Hematopoietic multipotent progenitor cell treated with erythropoietin and hydrocortisone succinate and interleukin-3 and kit ligand, for 4 days (in vitro differentiated cells): Measurements from ENCODE around the gene DGKD.

Source experiments
- DNase-seq: peaks from one replicate; pipeline ENCODE4 v3.0.0-alpha.2; 2015

DGKD gene

DNA sequence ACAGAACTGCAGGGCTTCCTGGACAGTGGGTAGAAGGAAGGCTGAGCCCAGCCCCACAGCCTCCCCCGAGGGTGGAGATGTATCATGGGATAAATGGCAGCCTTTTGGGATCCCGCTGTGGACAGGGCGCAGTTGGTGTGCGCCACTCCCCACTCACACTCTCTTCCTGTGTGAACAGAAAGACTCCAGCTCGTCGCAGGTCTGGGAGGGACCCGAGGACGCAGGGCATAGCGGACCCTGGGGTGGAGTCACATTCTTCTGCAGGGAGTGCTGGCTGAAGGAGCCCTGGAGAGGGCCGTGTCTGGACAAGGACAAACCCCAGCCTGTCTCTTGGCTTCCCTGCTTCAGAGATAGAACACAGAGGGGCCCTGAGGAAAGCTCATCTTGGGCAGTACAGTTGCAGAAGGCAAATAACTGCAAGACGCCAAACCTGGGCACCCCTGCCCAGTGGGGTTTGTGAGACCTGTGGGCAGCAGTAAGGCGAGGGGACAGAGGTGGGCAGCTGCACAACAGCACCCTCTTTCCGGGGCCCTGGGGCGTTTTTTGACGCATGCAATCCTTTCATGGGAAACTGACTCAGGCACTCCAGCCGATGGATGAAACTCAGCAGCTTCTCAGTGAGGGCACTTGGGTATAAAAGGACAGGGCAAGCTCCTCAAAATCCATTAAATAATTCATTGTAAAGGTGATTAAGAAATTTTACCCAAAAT is 110.4 kb downstream of the DGKD start:
- no peak for DNase-seq

DNA sequence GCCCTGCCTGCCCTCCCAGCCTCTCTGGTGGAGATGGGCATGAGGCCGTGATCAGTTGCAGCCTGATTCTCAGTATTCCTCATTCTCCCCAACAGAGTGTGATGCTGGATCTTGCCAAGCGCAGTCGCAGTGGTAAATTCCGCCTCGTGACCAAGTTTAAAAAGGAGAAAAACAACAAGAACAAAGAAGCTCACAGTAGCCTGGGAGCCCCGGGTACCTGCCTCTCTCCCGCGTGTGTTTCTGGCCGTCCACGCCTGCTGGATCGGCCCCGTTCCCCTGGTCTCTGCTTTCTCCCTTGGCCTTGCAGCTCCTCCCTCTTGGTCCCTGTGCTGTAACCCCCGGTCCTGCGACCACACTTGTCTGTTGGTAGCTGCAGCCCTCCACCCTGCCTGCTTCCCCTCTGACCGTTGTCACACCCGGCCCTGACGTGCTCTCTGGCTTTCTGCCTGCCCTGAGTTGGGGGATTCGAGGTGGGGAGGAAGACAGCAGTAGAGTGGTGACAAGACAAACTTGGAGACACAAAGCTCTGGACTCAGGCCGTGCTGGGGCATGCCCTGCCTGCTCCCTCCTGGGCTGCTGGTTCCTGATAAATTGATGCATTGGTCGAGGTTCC is 112.8 kb downstream of the DGKD start:
- DNase-seq: no peak

DNA sequence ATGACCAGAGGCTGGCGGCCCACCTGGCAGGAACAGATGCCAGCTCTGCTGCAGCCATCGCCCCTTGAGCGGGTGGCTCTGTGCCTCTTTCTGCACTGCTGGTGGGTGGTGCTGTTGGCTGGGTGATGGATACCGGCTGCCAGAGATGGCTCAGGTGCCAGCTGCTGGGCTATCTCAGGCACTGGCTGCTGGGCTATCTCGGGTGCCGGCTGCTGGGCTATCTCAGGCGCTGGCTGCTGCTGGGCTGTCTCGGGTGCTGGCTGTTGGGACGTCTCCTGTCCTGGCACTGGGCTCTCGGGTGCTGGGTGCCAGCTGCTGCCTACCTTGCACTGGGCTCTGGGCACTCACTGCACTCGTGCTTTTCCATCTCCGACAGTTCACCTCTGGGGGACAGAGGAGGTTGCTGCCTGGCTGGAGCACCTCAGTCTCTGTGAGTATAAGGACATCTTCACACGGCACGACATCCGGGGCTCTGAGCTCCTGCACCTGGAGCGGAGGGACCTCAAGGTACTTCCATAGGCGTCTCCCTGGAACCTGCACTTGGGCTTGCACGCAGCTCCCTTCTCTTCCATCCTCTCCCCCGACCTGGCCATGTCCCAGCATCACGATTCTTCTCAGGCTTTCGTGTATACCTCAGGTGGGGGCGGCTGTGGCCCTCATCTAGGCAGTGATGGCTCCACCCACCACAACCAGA is 113.9 kb downstream of the DGKD start:
- DNase-seq: no peak

DNA sequence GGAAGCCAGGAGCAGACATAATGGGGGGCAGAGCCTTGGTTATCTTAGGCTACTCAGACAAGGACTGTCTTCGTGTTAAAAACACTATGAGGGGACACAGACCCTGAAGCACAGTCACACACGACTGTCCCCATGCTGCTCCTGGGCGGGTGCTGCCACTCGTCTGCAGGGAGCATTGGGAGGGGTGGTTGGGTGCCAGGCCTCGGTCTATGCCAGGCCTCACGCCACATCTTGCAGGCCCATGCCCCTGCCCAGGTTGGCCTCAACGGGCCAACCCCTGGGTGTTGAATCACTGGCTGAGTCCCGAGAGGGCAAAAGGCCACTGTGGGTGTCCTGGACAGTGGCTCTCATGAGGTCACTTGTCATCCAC is 114.4 kb downstream of the DGKD start:
- DNase-seq: no peak

DNA sequence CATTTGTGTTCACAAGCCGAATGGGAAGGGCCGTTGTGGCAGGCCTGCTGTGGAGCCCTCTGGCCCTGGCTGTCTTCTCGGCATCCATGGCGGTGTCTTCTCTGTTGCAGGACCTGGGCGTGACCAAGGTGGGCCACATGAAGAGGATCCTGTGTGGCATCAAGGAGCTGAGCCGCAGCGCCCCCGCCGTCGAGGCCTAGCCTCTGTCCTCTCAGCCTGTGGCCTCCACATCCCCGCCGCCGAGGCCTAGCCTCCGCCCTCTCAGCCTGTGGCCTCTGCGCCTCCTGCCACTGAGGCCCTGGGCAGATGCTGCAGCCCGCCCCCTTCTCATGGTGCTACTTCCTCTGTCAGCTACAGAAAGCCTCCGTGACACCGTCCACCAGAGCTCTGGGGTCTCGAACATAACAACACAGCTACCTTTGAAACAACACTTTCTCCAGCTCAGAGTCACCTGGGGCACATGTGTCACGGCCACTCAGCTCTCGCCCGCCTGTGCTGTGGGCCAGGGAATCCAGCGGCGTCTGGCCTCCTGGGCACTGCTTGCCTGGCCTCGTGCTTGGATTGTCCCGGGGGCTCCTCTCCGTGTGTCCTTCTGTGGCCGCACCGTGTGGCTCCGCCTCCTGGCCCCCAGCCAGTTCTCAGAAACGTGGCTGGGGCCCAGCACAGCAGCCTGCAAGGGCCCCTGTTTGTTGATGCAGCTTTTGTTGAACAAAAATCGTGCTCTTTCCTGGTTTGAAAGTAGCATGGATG is 115.1 kb downstream of the DGKD start:
- DNase-seq: no peak

DNA sequence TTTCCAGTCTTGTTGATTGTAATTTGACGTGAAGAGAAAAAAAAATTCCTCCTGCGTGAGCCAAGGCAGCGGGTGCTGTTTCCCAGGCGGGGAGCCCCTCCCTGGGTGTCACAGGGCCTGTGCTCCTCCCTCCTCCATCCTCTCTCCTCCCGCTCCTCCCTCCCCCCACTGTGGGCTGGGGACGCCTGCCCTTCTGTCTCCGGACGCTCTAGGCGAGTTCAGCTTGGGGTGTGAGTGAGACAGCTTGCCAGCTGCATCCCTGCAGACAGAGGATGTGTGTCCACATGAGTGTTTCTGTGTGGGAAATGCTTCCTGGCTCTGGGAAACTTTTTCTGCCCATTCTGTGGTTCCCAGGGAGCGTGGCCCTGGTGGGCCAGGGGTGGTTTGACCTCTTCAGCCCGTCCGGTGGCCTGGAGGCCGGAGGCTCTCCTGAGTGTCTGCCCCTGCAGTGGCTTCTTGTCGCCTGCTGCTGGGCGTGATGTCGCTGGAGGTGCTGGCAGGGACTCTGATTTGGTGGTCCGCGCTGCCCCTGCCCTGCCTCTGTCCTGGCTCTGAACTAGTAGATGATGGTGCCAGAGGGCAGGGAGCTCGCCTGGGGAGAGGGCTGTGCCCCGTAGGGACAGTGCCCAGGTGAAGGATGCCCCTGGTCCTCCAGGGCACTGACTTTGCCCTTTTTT is 115.9 kb downstream of the DGKD start:
- no peak for DNase-seq

DNA sequence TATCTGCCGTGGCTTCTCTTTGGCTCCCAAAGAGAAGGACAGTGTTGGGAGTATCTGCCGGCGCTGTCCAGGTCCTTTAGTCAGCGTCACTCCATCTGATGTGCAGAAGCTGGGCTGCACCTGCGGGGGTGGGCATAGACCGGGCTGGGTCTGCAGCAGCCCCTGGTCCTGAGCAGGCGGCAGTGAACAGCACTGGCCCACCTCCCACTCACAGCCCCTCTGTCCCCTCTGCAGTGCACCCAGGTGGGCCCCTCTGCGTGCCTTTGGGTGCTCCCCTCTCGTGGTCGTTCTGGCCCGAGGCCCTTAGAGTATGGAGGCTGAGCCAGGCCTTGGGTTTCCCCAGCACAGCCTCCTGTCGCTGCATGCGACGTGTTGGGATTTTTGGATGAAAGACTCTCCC is 116.5 kb downstream of the DGKD start:
- no peak for DNase-seq

DNA sequence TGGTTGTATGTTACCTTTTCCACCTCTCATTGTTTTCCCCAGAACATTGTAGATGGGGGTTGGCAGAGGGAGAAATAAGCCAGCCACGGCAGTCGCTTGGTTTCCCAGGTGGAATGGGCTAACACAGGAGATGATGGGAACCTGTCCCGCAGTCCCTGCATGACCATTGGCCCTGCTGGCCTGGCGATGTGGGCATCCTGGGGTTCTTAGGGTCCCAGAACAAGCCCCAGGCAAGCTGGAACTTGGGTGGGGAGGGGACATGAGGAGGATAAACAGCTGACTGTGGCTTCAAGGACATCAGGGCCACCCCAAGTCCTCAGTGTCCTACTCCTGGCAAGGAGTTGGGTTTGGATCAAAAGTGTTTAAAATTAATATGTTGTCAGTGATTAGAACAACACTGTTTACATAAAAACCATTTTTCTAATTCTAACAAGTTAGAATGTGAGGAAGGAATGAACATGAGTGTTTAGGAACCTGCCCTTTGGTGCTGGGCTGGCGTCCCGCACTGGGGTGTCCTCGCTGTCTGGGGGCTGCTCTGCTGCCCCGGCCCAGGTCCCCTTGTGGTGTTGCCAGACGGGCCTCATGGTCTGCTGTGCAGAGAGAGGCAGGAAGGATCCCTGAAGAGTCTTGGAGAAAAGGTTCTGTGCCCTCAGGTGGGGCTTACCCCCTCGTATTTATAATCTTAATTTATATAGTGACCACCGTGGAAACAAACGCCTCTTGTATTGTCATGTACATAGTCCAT is 117.2 kb downstream of the DGKD start:
- no peak for DNase-seq

DNA sequence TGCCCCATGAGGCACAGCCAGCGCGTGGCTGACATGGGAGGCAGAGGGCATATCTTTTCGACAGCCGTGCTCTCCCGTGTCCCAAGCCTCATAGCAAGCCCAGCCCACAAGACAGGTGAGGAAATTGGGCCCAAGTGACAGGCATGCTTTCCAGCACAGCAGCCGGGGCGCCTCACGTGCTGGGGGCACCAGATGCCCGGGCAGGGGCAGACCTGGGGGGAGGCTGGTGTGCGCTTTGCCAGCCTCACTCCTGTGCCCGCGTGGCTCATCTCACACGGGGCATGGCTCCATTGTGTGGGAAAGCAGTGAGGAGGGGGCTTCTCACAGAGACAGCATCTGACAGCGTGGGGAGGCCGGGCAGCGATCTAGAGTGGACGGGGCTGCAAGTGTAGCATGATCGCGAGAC is 119.1 kb downstream of the DGKD start:
- no peak for DNase-seq

DNA sequence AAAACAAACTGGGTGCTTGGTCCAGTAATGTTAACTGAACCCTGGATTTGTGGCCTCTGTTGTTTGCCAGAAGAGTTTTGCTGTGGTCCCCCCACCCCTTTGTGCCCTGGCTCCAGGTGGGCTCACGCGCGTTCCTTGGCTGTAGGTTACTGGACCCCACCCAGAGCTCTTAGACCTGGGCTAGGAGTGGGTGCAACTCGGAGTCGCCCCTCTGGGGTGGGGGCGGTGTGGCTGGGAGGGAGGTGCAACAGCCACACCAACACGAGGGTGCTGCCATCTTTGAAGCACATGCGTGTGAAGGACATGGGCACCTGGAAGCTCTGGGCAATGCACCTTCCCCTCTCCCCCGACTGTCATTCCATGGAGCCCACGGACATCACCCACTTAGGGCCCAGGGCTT is 119.6 kb downstream of the DGKD start:
- DNase-seq: no peak

DNA sequence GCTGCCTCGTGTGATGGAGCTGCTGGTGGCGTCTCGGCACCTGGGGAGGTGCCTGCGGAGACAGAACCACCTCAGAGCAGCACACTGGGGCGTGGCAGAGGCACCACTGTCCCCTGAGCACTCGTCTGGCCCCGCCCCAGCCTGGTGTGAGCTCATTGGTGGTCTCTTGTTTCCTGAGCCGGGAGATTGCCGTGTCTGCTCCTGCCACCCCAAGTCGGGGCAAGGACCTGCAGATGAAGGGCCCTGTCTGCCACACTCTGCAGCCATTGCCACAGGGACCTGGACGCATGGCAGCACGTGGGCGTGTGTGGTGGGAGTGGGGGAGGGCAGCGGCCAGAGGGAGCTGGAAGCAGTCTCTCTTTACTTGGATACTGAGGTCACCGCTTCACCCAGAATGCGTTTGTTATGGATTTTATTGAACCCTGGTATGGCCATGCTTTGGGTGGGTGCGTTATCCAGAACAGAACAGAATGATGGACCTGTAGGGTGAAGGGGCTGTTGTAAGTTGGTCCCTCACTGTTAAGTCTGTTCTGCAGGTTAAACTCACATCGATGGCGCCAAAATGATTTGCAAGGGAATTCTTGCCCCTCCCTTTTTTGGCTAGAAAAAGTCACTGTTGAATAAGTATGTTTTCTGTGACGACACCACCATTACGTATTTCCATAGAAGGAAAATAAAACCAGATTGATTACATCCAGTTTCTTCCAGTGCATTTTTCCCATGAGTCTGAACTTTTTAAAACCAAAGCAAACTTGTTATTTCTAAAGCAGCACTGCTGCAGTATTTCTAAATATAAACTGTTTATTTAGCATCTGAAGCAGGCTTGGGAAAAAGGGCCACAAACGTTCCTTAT is 120.2 kb downstream of the DGKD start:
- no peak for DNase-seq

DNA sequence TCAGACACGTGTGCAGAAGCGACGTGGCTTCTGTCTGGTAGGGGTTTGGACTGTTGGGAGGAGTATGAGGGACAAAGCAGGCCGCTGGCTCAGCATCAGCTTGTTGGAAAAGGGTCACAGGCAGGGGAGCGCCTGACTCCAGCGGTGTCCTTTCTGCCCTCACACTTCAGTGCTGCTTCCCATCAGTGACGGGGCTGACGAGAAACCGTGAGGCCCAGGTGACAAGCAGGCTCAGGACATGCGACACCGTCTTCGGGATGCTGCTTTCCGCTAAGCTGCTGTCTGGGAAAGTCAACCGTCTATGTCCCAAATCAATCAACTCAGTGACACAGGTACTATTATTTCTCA is 121.7 kb downstream of the DGKD start:
- DNase-seq: no peak

DNA sequence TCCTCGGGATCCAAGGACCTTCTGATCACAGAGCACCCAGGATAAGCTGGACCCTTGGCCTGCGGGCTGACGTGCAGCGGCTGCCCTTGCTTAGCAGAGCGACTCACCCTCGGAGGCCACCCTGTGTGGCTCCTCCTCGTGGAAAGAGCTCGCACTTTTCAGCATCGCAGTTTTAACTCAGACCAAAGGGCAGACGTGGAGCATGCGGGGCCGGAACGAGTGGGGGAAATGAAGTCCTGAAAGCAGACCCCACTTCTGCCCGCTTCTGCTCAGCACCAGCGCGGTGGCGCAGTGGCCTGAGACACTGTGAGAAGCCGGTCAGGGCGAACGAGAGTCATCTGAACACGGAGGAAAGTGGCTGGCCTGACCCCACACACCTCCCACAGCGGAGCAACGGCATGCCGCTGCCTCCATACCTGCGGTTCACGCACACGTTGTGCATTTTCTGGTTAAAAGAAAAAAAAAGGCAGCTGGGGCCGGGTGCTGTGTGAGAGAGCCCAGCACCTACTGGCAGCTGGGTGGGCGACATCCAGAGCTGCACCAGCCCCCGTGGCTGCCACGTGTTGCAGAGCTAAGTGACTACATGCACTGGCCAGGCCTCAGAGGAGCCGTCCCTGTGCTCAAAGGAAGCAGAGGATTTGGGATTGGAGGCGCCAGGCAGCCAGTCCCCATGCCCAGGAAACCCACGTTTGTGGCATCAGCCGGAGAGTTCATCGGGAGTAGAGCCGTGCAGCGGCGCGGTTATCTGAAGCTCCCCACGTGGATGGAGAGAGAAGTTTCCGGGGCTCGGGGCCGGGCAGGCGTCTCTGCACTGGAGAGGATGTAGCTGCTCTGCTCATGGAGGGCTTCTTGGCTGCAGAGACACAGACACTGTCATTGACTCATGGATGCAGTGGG is 122.6 kb downstream of the DGKD start:
- no peak for DNase-seq

DNA sequence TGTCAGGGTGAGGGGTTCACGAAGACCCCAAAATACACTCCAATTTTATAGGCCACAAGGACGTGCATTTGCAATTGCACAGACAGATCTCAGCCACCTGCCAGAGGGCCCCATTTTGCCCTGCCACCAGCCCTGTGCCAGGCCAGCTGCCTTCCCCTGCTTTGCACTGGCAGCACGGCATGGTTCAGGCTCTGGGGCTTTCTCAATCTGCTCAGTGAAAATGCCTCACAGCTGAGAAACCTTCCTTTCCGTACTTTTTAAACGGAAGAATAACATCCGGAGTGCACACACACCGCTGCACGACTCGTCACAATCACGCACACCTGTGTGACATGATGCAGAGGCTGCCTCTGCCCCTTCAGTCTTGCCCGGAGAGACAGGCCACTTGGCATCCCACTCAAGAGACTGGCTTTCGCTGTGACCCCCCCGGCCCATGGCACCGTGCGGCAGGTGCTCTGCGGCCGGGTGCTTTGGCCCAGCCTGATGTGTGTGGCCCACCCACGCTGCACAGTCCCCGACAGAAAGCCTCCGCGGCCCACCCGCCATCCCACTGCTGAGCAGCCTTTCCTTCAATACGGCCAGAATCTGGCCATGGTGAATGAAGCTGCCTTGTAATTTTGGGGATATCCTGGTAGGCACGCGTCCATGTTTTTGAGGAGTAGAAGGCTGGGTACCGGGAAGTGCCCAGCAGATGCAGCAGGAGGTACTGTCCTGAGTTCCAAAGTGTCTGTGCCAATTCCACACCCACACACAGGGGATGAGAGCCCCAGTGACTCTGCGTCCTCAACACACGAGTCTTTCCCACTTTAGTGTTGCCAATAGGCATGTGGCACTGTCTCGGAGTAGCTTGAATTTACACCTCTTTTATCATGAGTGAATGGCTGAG is 123.5 kb downstream of the DGKD start:
- no peak for DNase-seq

DNA sequence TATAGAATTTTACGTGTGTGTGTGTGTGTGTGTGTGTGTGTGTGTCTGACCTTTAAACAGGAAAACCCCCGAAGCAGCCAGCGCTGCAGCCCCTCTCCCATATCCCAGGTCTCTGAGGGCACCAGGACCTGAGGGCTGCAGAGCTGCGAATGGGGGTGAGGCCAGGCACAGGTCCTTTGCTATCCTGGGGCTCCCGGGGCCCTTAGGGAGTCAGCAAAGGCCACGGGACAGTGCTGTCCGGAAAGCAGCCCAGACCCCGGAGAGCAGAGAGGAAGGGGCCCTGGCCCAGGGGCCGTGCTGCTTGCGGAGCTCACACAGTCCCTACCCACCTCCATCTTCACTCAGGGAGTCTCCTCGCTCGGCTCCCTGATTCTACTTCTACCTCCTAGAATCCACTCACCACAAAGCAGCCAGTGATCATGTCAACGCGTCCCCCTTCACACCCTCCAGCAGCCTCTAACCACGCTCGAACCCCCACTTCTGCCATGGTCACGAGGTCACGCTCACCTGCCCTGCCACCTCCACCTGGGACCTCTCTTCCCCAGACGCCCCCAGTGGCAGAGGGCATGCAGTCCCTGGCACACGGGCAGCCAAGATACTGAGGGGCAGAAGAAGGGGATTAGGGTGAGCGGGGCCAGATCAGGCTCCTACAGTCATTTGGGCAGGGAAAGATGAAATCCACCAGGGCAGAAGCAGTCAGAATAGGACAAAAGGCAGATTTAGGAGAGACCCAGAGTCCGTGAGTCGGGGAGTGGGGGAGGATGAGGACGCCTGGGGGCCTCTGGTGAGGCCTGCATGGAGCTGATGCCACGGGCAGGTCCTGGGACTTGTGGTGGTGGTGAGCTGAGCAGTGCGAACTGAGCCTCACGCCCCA is 125.6 kb downstream of the DGKD start:
- DNase-seq: no peak

DNA sequence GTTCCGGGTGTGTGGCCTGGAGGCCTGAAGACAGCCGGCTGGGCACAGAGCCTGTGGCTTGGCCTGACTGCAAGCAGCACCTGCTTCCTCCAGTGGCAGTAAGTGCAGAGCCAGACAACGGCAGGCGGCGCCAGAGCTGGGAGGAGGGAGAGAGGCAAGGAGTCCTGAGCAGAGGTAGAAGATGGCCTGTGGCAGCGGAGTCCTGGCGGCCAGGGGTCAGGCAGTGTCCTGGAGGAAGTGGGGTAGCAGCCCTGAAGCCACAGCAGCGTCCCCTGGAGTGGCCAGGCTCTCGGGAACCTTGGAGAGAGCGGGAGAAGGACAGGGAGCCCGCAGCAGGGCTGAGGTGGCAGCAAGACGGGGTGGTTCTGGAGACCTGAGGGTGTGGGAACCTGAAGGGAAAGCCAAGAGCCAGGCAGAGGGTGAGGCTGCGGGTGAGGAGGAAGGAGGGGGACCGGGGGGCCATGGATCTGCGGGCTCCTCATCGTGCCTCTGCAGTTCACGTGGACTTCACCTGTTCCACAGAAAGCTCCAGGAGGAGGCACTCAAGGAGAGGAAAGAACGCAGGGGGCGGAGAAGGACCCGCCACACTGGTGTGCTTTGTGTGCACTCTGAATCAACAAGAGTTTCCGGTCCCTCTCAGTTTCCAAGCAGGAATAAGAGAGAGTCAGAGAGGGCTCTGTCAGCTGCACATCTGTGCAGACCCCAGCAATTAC is 126.4 kb downstream of the DGKD start:
- DNase-seq: peak; percentile 43

DNA sequence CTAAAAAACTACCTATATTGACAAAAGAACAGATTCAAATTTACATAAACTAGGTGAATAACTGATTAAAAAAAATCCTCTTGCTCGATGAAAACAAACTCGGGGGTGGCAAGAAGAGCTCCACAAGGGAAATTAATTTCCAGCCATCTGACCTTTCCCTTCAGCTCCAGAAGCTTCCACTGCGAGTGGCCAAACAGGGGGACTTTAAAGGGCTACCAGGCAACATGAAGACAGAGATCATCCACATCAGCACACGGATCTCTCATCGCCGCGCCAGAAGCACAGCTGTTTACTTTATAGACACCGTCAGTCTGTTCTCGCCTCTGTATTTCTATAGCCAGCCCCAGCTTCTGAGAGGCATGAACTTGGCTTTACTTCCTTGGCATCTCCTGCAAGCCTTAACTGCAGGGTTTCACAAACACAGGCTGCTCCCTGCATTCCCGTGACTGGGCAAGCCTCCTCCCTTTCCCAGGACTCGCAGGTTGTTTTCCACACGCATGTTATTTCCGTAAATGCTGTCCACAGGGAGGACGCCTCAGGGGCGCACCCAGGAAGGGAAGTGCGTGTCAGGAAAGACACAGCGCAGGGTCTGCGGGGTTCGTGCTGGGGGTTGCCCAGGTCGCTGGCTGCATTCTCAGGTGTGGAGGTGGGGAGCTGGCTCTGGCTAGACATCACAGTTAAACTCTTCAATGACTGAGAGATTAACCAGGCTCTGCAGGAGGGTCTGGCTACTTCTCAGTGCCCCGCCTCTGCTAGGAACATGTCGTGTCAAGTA is 127.3 kb downstream of the DGKD start:
- no peak for DNase-seq
